Liver (tissue), 3 donors: Measurements from ENCODE around the gene FOXK2.

Experiments
- ATF3 ChIP-seq: IDR thresholded peaks from 2 replicates; pipeline ENCODE4 v1.6.1; 2016; ENCODE audit warnings: antibody characterized with exemption
- CTCF ChIP-seq: fragments of 150-350 bp; IDR thresholded peaks from 2 replicates; pipeline ENCODE4 v1.5.1; 2017; ENCODE audit warnings: improper control_type of control experiment, low read depth, low read length; ENCODE audit not compliant: missing input control
- FOXA1 ChIP-seq: IDR thresholded peaks from 2 replicates; pipeline ENCODE4 v1.6.1; 2016; ENCODE audit warnings: antibody characterized with exemption
- GABPA ChIP-seq, 2 donors: IDR thresholded peaks in 1 of 2; conservative IDR thresholded peaks in 1 of 2; 2 replicates each; pipeline ENCODE4 v1.6.1; 2016; ENCODE audit warnings: antibody characterized with exemption in 2 of 2, mild to moderate bottlenecking in 1 of 2, moderate library complexity in 1 of 2
- HNF4A ChIP-seq, 2 donors: conservative IDR thresholded peaks; 2 replicates each; pipeline ENCODE4 v1.6.1; 2016; ENCODE audit warnings: antibody characterized with exemption in 2 of 2, mild to moderate bottlenecking in 2 of 2
- MAX ChIP-seq: IDR thresholded peaks from 2 replicates; pipeline ENCODE4 v1.6.1; 2016; ENCODE audit warnings: antibody characterized with exemption
- RAD21 ChIP-seq, 2 donors: IDR thresholded peaks; 2 replicates each; pipeline ENCODE4 v1.6.1; 2016; ENCODE audit warnings: antibody characterized with exemption in 2 of 2, mild to moderate bottlenecking in 2 of 2
- REST ChIP-seq: IDR thresholded peaks from 2 replicates; pipeline ENCODE4 v1.6.1; 2016; ENCODE audit warnings: antibody characterized with exemption, mild to moderate bottlenecking
- SP1 ChIP-seq: IDR thresholded peaks from 2 replicates; pipeline ENCODE4 v1.6.1; 2018; ENCODE audit warnings: antibody characterized with exemption, mild to moderate bottlenecking
- TAF1 ChIP-seq: conservative IDR thresholded peaks from 2 replicates; pipeline ENCODE4 v1.6.1; 2016; ENCODE audit warnings: antibody characterized with exemption, mild to moderate bottlenecking
- YY1 ChIP-seq: IDR thresholded peaks from 2 replicates; pipeline ENCODE4 v1.6.1; 2016; ENCODE audit warnings: antibody characterized with exemption, mild to moderate bottlenecking
- donor health status: healthy.
- donor health status: healthy.

GRCh38 chr17:82586576-82587233 lies 67.2 kb downstream of the FOXK2 start:
- TF ChIP-seq CTCF (no peak), RAD21 (IDR thresholded peaks at IDR 0.05) (no peak), ATF3 (no peak), YY1 (no peak), TAF1 (no peak), HNF4A (conservative IDR thresholded peaks at IDR 0.05) (no peak), MAX (no peak), FOXA1 (no peak), REST (no peak), SP1 (no peak), GABPA (IDR thresholded peaks at IDR 0.05 in 1 of 2, conservative IDR thresholded peaks at IDR 0.05 in 1 of 2) (no peak)
